Upper lobe of left lung (tissue), 6 donors: ENCODE results near the gene UTRN. TPM values are rescaled to one million over a fixed set of nuclear protein-coding genes. Genes with fewer than 3 reads are reported as not detected.

Experiments
- ATAC-seq, 2 donors: fragments of 200-7000 bp; cut with Tn5 transposase; one replicate each; pipeline ENCODE4 v1.9.1; 2022; ENCODE audit warnings: mild to moderate bottlenecking in 2 of 2, moderate library complexity in 2 of 2; ENCODE audit not compliant: low FRiP score in 2 of 2
- DNase-seq, 2 donors: peaks; one replicate each; pipeline ENCODE4 v3.0.0-alpha.2; 2019 to 2020
- H3K27ac ChIP-seq, 4 donors: fragments of 200-600 bp; sonication (generic); one replicate each; pipeline ENCODE4 v1.5.1; 2016 to 2019
- H3K27me3 ChIP-seq, 4 donors: fragments of 200-600 bp; sonication (generic); one replicate each; pipeline ENCODE4 v1.5.1; 2017 to 2019
- H3K36me3 ChIP-seq, 4 donors: fragments of 200-600 bp; sonication (generic); one replicate each; pipeline ENCODE4 v1.5.1; 2016 to 2019
- H3K4me1 ChIP-seq, 4 donors: fragments of 200-600 bp; sonication (generic); one replicate each; pipeline ENCODE4 v1.5.1; 2018 to 2019
- H3K4me3 ChIP-seq, 4 donors: fragments of 200-600 bp; sonication (generic); one replicate each; pipeline ENCODE4 v1.5.1; 2017 to 2019; ENCODE audit warnings: mild to moderate bottlenecking in 2 of 4, moderate library complexity in 1 of 4
- H3K9me3 ChIP-seq, 4 donors: fragments of 200-600 bp; sonication (generic); one replicate each; pipeline ENCODE4 v1.5.1; 2018 to 2019
- CTCF ChIP-seq, 6 experiments: fragments of 450-650 bp in 4 of 6; fragments of 200-600 bp in 2 of 6; sonication (generic) in 2 of 6; IDR thresholded peaks; one replicate each; pipeline ENCODE4 v1.5.1; 2016 to 2019; ENCODE audit warnings: antibody characterized with exemption in 6 of 6
- EP300 ChIP-seq, 4 donors: sonication (generic); formaldehyde crosslinking; IDR thresholded peaks; one replicate each; pipeline ENCODE4 v1.5.1; 2017; ENCODE audit warnings: antibody characterized with exemption in 4 of 4, control low read depth in 2 of 4
- POLR2A ChIP-seq, 4 donors: fragments of 450-650 bp; IDR thresholded peaks; one replicate each; pipeline ENCODE4 v1.5.1; 2016 to 2017; ENCODE audit warnings: antibody characterized with exemption in 4 of 4, mild to moderate bottlenecking in 2 of 4
- POLR2AphosphoS5 ChIP-seq, 2 donors: sonication (generic); formaldehyde crosslinking; IDR thresholded peaks; one replicate each; pipeline ENCODE4 v1.5.1; 2017; ENCODE audit warnings: antibody characterized with exemption in 2 of 2
- WGBS, 2 donors: methylation state at CpG; one replicate each; pipeline ENCODE4 v1.1.5; 2017 to 2018; 5-methylcytosine and 5-hydroxymethylcytosine counted together
- total RNA-seq, 6 donors: library from RNA; depleted of rRNA in 4 of 6; stranded (reverse); fragments of >200 nt in 4 of 6; gene quantifications; one replicate each; pipeline versions ENCODE4 v1.1.0 to v1.2.1, GENCODE V29; 2016 to 2021
- donor health status: DM: no; HTN: no; CAD: no; lungs with moderate emphysema.
- donor health status: DM: no; HTN: yes; CAD: no; lungs with severe emphysema.

Gene UTRN
- 100 to 1,000 TPM; 209 to 637 (median 340) TPM for total RNA-seq

- ATAC-seq (peak; percentile 90 to 91), DNase-seq (peak; percentile 86 to 95)
- TF ChIP-seq POLR2AphosphoS5 (IDR thresholded peaks at IDR 0.05): peak; percentile 19 to 74
- no peak for TF ChIP-seq CTCF (IDR thresholded peaks at IDR 0.05)
- no peak for TF ChIP-seq EP300 (IDR thresholded peaks at IDR 0.05)
- peak in 3 of 4 donors; percentile 48 to 82 (median 49) for TF ChIP-seq POLR2A (IDR thresholded peaks at IDR 0.05)
- Histone ChIP-seq H3K4me3 (peak within 1 kb of the TSS; percentile 76 to 95 (median 82)), H3K27ac (peak within 1 kb of the TSS; percentile 95 to 96 (median 96)), H3K9me3 (no peaks in the 10 kb centered on the region), H3K4me1 (peaks cover 3 to 29% (median 16%) of the 10 kb centered on the region in 4 donors), H3K27me3 (no peaks in the 10 kb centered on the region), H3K36me3 (no peaks in the 10 kb centered on the region)
- 0 to 1% methylated on average over 21 to 51 of the region's 84 CpGs for WGBS, 2 donors
Measured at GRCh38 chr6:144284783-144285547, at the start of gene UTRN. Gene UTRN, plus strand, starts transcription at chr6:144285335. Its CDS starts 6,494 bp downstream, at chr6:144291829.

GRCh38 chr6:144244688-144245087, 40.4 kb upstream of the UTRN start:
- Histone ChIP-seq H3K36me3 (no peaks in the 10 kb centered on the region), H3K27me3 (no peaks in the 10 kb centered on the region), H3K9me3 (no peaks in the 10 kb centered on the region), H3K27ac (no peak overlapping the region), H3K4me3 (no peak overlapping the region), H3K4me1 (no peaks in the 10 kb centered on the region)
- TF ChIP-seq CTCF (IDR thresholded peaks at IDR 0.05) (no peak), POLR2AphosphoS5 (IDR thresholded peaks at IDR 0.05) (no peak), EP300 (IDR thresholded peaks at IDR 0.05) (no peak), POLR2A (IDR thresholded peaks at IDR 0.05) (no peak)
- ATAC-seq (no peak), DNase-seq (no peak)
- 89% methylated on average over 4 of the region's 4 CpGs; no CpG with 5 or more reads in 1 of the 2 donors for WGBS, 2 donors

- WGBS, 2 donors: 85 to 87% methylated on average over 5 of the region's 5 CpGs
- no peaks in the 10 kb centered on the region for H3K9me3 ChIP-seq
- no peaks in the 10 kb centered on the region for H3K36me3 ChIP-seq
- no peaks in the 10 kb centered on the region for H3K4me1 ChIP-seq
- H3K27me3 ChIP-seq: no peaks in the 10 kb centered on the region
- no peak for TF ChIP-seq EP300 (IDR thresholded peaks at IDR 0.05)
- TF ChIP-seq CTCF (IDR thresholded peaks at IDR 0.05): no peak
- no peak overlapping the region for H3K27ac ChIP-seq
- no peak overlapping the region for H3K4me3 ChIP-seq
- ATAC-seq (no peak), DNase-seq (no peak)
Measured at GRCh38 chr6:144246988-144247387, 38.1 kb upstream of the UTRN start.

DNA sequence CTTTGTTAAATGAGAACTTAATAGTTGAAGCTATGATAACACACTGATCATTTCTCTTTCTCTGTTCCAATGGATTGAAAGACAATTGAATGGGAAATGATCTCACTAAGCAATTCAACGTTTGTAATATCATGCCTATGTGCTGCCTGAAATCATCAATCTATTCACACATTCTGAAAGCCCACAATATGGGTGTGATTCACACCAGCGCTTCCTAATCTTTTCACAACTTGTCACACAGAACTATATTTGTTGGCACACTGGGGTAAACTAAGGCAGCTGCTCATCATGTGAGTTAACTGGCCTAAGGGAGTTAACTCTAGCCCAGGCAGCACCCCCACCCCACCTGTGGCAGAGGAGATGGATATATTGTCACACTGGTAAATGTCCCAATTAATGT, 37.1 kb upstream of the UTRN start:
- DNase-seq: no peak
- TF ChIP-seq EP300 (IDR thresholded peaks at IDR 0.05) (no peak), POLR2A (IDR thresholded peaks at IDR 0.05) (no peak), CTCF (IDR thresholded peaks at IDR 0.05) (no peak), POLR2AphosphoS5 (IDR thresholded peaks at IDR 0.05) (no peak)
- H3K9me3 ChIP-seq: no peaks in the 10 kb centered on the region
- no peak overlapping the region for H3K27ac ChIP-seq
- WGBS, 2 donors: 62 to 66% methylated on average over 2 of the region's 2 CpGs
- H3K36me3 ChIP-seq: no peaks in the 10 kb centered on the region
- no peak for ATAC-seq
- no peak overlapping the region for H3K4me3 ChIP-seq
- no peaks in the 10 kb centered on the region for H3K4me1 ChIP-seq
- no peaks in the 10 kb centered on the region for H3K27me3 ChIP-seq
